ENCODE results near the gene GSG1. TPM values are rescaled to one million over a fixed set of nuclear protein-coding genes. Genes with fewer than 3 reads are reported as not detected.

Gene GSG1
- total RNA-seq, 1 donor from 2014 or later, result not detected

GRCh38 chr12:13126494-13126893 lies 23.0 kb upstream of the GSG1 start:
- DNase-seq (ENCODE audit: low read depth), result no peak
- Histone ChIP-seq H3K27me3 (ENCODE audit: control insufficient read depth, insufficient read depth, low read length) (no peaks in the 10 kb centered on the region), H3K36me3 (ENCODE audit: control insufficient read depth, insufficient read depth, low read length) (no peaks in the 10 kb centered on the region), H3K4me3 (ENCODE audit: low read depth, low read length) (no peak overlapping the region)
- no peak for TF ChIP-seq CTCF (IDR thresholded peaks at IDR 0.05; ENCODE audit: insufficient read depth, low read length, poor library complexity, severe bottlenecking)

GRCh38 chr12:13125996-13126395 lies 22.5 kb upstream of the GSG1 start:
- no peak for TF ChIP-seq CTCF (IDR thresholded peaks at IDR 0.05; ENCODE audit: insufficient read depth, low read length, poor library complexity, severe bottlenecking)
- Histone ChIP-seq H3K27me3 (ENCODE audit: control insufficient read depth, insufficient read depth, low read length) (no peaks in the 10 kb centered on the region), H3K4me3 (ENCODE audit: low read depth, low read length) (no peak overlapping the region), H3K36me3 (ENCODE audit: control insufficient read depth, insufficient read depth, low read length) (no peaks in the 10 kb centered on the region)
- no peak for DNase-seq (ENCODE audit: low read depth)

DNA sequence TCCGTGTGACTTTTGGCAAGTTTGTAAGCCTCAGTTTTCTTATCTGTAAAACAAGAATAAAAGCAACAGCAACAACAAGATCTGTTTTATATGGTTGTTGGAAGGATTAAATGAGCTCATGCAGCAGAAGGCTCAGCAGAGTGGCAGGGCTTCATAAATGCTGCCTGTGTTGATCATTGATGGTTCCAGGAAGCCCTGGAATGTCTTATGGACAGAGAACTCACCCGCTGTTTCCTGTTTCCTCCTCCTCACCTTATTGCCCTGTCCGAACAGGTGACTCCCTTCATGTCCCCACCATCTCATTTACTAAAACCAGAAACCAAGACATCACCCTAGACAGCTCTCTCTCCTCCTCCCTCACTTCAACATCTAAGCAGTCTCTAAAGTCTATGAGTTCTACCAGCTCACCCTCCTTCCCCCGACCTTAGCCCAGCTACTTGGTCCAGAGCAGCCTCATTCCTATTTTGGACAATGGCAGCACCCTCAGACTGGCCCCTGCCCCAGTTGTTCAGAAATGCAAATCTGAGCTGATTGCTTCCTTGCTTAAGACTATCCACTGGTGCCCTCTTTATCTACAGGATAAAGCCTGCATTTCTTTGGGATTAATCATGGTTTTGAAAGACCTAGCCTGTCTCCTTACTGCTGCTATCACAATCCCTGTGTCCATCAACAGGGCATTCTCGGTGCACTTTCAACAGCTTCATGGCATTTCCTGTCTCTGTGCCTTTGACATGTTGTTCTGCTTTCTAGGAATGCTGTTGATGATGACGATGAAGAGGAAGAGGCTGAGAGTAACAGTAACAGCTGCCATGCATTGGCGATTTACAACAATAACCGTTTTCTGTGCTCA lies 21.4 kb upstream of the GSG1 start:
- TF ChIP-seq CTCF (IDR thresholded peaks at IDR 0.05; ENCODE audit: insufficient read depth, low read length, poor library complexity, severe bottlenecking), result no peak
- no peaks in the 10 kb centered on the region for H3K36me3 ChIP-seq (ENCODE audit: control insufficient read depth, insufficient read depth, low read length)
- peak; percentile 38 for DNase-seq (ENCODE audit: low read depth)
- H3K4me3 ChIP-seq (ENCODE audit: low read depth, low read length), result no peak overlapping the region
- H3K27me3 ChIP-seq (ENCODE audit: control insufficient read depth, insufficient read depth, low read length), result no peaks in the 10 kb centered on the region

DNA sequence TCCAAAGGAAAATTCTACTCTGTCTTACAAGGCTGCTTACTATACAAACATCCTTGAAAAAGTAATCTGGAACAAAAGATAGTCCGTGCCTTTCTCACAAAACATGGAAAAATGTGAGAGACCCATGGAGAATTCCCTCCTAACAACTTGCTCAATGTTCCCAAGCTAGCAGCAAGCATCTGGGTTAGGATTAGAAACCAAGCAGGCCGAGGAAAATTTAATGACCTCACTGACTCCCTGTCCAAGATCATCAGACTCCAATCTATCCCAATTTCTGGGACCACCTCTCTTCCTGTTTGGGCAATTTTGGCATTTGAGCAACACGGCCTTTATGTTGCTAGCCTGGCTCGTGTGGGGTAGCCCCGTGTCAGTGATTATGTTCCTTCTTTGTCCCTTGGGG lies 18.1 kb upstream of the GSG1 start:
- DNase-seq (ENCODE audit: low read depth), result no peak
- no peak for TF ChIP-seq CTCF (IDR thresholded peaks at IDR 0.05; ENCODE audit: insufficient read depth, low read length, poor library complexity, severe bottlenecking)
- Histone ChIP-seq H3K36me3 (ENCODE audit: control insufficient read depth, insufficient read depth, low read length) (no peaks in the 10 kb centered on the region), H3K27me3 (ENCODE audit: control insufficient read depth, insufficient read depth, low read length) (no peaks in the 10 kb centered on the region), H3K4me3 (ENCODE audit: low read depth, low read length) (no peak overlapping the region)

DNA sequence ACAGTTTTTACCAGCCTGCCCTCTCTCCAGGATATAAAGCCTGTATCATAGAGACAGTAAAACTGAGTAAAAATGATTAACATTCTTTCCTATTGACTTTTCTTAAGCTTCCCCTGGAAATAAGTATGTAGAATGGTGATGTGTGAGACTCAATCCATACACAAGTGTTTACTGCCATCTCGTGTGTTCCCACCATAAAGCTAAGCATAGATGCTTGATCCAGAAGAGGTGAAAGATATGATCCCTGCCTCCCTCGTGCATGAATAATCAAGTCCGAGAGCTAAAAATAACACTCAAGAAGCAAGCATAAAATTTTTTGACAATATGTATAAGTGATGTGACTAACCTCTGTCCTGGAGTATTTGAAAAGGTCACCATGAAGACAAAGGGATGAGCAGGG lies 16.9 kb upstream of the GSG1 start:
- TF ChIP-seq CTCF (IDR thresholded peaks at IDR 0.05; ENCODE audit: insufficient read depth, low read length, poor library complexity, severe bottlenecking), result no peak
- DNase-seq (ENCODE audit: low read depth), result no peak
- Histone ChIP-seq H3K36me3 (ENCODE audit: control insufficient read depth, insufficient read depth, low read length) (no peaks in the 10 kb centered on the region), H3K27me3 (ENCODE audit: control insufficient read depth, insufficient read depth, low read length) (no peaks in the 10 kb centered on the region), H3K4me3 (ENCODE audit: low read depth, low read length) (no peak overlapping the region)

- TF ChIP-seq CTCF (IDR thresholded peaks at IDR 0.05; ENCODE audit: insufficient read depth, low read length, poor library complexity, severe bottlenecking), result no peak
Measured at GRCh38 chr12:13119826-13120225, 16.4 kb upstream of the GSG1 start.

More at GRCh38 chr12:13119826-13120225, 16.4 kb upstream of the GSG1 start:
- no peaks in the 10 kb centered on the region for H3K36me3 ChIP-seq (ENCODE audit: control insufficient read depth, insufficient read depth, low read length)
- H3K4me3 ChIP-seq (ENCODE audit: low read depth, low read length), result no peak overlapping the region
- H3K27me3 ChIP-seq (ENCODE audit: control insufficient read depth, insufficient read depth, low read length), result no peaks in the 10 kb centered on the region
- DNase-seq (ENCODE audit: low read depth), result no peak

All from kidney epithelial cell (primary cell).